GM21360 (cell line): ENCODE results near the gene NOP9.
"Not testable (repeated sequence)": the region's sequence is repeated elsewhere in the genome, so short reads cannot be mapped to it uniquely, and the experiment has no call there.

Source experiments
- ATAC-seq: cut with Tn5 transposase; IDR thresholded peaks from one replicate; pipeline ENCODE4 v1.9.1; 2021; ENCODE audit warnings: mild to moderate bottlenecking, moderate library complexity; ENCODE audit not compliant: unreplicated experiment

Gene NOP9

GRCh38 chr14:24323341-24323740, 23.7 kb downstream of the NOP9 start:
- ATAC-seq = no peak

- no peak for ATAC-seq
Measured at GRCh38 chr14:24324024-24324423, 24.4 kb downstream of the NOP9 start.

GRCh38 chr14:24325041-24325530, 25.4 kb downstream of the NOP9 start:
- no peak for ATAC-seq

GRCh38 chr14:24325963-24326362, 26.3 kb downstream of the NOP9 start:
- no peak for ATAC-seq

GRCh38 chr14:24327303-24327702, 27.7 kb downstream of the NOP9 start:
- ATAC-seq = no peak

GRCh38 chr14:24327914-24328313, 28.3 kb downstream of the NOP9 start:
- ATAC-seq = not testable (repeated sequence)

- ATAC-seq = no peak
Measured at GRCh38 chr14:24329073-24329663, 29.5 kb downstream of the NOP9 start.

- no peak for ATAC-seq
Measured at GRCh38 chr14:24329736-24330135, 30.1 kb downstream of the NOP9 start.

- no peak for ATAC-seq
Measured at GRCh38 chr14:24330973-24331674, 31.5 kb downstream of the NOP9 start.

- no peak for ATAC-seq
Measured at GRCh38 chr14:24331731-24332267, 32.1 kb downstream of the NOP9 start.

GRCh38 chr14:24332268-24332993, 32.8 kb downstream of the NOP9 start:
- peak; percentile 83 for ATAC-seq

- no peak for ATAC-seq
Measured at GRCh38 chr14:24334431-24335291, 35.0 kb downstream of the NOP9 start, which contains the start of gene ADCY4. Gene ADCY4, minus strand, starts transcription at chr14:24335071. Its CDS starts 419 bp downstream, at chr14:24334652.

- ATAC-seq = no peak
Measured at GRCh38 chr14:24335461-24336171, 36.0 kb downstream of the NOP9 start.

- no peak for ATAC-seq
Measured at GRCh38 chr14:24337144-24337823, 37.6 kb downstream of the NOP9 start.

GRCh38 chr14:24337824-24338175, 38.1 kb downstream of the NOP9 start:
- ATAC-seq = no peak

- no peak for ATAC-seq
Measured at GRCh38 chr14:24338843-24339242, 39.2 kb downstream of the NOP9 start.

GRCh38 chr14:24339284-24340151, 39.9 kb downstream of the NOP9 start, which contains the start of gene RIPK3:
Gene RIPK3, minus strand, starts transcription at chr14:24339991. Its CDS starts 165 bp downstream, at chr14:24339826.
- peak; percentile 74 for ATAC-seq

- ATAC-seq = no peak
Measured at GRCh38 chr14:24340606-24341005, 41.0 kb downstream of the NOP9 start.
